Activated CD4-positive, alpha-beta T cell treated with anti-CD3 and anti-CD28 coated beads, Interleukin-2, amount 50 U/mL, for 16 hours (primary cell): ENCODE results near the gene BABAM2.

Experiments
- DNase-seq: peaks from one replicate; pipeline ENCODE4 v3.0.0-alpha.2; 2020

Gene BABAM2

GRCh38 chr2:28035163-28035690 is 144.7 kb downstream of the BABAM2 start:
- DNase-seq, result no peak

- no peak for DNase-seq
Measured at GRCh38 chr2:28035816-28036215, 145.3 kb downstream of the BABAM2 start.

GRCh38 chr2:28036307-28036706 is 145.8 kb downstream of the BABAM2 start:
- DNase-seq, result no peak

DNA sequence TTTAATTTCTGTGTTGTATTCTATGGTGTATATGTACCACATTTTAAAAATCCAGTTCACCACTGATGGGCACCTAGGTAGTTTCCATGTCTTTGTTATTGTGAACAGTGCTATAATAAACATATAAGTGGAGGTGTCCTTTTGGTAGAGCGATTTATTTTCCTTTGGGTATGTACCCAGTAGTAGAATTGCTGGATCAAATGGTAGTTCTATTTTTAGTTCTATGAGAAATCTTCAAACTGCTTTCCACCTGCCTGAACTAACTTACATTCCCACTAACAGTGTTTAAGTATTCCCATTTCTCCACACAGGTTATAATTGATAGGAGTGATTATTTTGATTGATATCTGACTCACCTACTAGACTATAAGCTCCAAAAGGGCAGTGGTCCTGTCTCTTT is 148.2 kb downstream of the BABAM2 start:
- no peak for DNase-seq

GRCh38 chr2:28045676-28046351 is 155.3 kb downstream of the BABAM2 start:
- DNase-seq, result no peak

GRCh38 chr2:28046921-28047320 is 156.4 kb downstream of the BABAM2 start:
- DNase-seq, result no peak

DNA sequence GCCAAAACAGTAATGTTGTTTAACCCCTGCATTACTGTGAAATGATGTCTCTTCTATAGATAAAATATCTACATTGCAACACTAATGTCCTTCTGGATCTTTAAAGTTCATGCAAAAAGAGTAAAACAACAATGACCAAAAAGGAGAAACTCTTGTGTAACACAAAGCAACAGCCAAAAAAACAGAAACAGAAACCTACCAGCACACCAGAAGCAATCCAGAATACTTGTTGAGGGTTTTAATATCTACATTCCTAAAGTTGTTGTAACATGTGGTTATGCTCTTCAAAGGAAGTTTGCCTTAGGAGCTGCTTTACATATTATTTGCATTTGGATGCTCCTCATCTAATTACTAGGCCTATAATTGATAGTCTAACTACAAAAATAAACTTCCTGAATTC is 157.2 kb downstream of the BABAM2 start:
- no peak for DNase-seq

- DNase-seq, result no peak
Measured at GRCh38 chr2:28048341-28048740, 157.8 kb downstream of the BABAM2 start.

- DNase-seq, result no peak
Measured at GRCh38 chr2:28049416-28049815, 158.9 kb downstream of the BABAM2 start.

DNA sequence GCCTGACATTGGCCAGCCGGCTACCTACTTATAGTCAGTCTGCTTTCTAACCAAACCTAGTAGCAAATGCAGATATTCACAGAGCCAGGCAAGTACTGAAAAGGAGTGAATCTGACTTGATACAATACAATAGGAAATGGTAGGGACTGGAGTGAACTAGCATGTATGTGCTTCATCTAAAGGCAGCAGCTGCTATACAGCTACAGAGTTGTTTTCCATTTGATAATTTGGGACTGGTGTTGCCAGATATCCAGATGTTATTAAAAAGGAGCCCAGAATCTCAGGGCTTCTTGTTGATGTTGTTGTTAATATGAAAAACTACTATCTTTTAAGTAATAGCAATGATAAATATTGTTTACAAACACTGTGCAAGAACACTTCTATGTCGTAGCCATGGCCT is 159.4 kb downstream of the BABAM2 start:
- DNase-seq, result no peak

DNA sequence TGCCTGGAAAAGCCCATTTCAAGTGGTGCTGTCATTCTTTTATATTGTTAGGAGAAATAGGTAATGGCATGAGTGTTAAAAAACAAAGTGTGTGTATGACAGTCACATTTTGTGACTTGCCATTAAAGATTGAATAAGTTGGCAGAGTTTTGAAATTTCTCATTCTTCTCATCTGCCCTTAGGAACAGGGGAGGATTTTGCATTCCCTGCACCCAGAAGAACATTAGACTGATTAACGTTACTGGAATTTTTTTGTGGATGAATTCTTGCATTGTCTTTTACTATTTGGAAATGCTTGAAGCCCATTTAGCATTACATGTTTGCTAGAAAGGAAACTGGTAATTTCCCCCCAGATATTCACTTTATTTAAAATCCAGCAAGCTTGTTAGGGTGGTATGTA is 162.2 kb downstream of the BABAM2 start:
- no peak for DNase-seq

DNA sequence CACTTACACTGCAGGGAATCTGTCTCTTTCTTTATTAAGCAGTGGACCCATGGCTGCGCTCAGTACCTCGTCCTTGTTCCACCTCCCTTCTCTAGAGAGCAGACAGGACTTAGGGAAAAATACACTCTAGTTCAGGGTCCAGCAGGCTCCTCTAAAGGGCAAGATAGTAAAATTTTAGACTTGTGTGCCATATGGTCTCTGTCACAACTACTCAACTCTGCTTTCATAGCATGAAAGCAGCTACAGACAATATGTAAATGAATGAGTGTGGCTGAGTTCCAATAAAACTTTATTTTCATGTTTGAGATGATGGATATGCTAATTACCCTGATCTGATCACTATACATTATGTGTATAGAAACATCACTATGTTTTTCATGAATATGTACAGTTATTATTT is 163.1 kb downstream of the BABAM2 start:
- no peak for DNase-seq

DNA sequence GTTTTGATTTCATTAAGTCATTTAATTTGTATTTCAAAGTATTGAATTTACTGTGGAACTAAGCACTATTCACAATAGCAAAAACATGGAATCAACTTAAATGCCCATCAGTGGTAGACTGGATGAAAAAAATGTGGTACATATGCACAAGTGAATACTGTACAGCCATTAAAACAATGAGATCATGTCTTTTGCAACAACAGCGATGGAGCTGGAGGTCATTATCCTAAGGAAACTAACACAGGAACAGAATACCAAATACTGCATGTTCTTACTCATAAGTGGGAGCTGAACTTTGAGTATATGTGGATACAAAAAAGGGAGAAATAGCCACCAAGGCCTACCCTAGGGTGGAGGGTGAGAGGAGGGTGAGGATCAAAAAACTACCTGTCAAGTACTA is 164.4 kb downstream of the BABAM2 start:
- no peak for DNase-seq

- DNase-seq, result peak; percentile 5
Measured at GRCh38 chr2:28055325-28055970, 164.9 kb downstream of the BABAM2 start.

DNA sequence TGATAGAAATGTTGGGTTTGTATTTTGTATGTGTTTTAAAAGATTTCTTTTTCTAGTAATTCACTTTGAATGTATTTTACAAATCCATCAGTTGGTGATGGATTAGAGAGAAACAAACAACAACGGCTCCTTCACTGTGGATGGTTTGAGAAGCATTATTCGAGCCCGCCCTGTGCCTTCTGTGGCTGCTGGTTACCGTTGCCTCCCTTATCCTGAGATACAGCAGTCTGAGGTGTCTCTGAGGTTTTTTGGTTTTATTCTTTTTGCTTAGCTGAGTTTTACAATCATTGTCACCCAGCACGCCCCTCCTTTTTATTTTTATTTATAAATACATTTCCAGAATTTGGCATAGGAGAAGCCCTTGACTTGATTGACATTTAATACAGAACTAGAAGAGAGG is 168.3 kb downstream of the BABAM2 start:
- no peak for DNase-seq

- DNase-seq, result no peak
Measured at GRCh38 chr2:28062867-28063266, 172.3 kb downstream of the BABAM2 start.

- DNase-seq, result peak; percentile 30
Measured at GRCh38 chr2:28063492-28063962, 173.0 kb downstream of the BABAM2 start.

- no peak for DNase-seq
Measured at GRCh38 chr2:28067602-28068001, 177.1 kb downstream of the BABAM2 start.

DNA sequence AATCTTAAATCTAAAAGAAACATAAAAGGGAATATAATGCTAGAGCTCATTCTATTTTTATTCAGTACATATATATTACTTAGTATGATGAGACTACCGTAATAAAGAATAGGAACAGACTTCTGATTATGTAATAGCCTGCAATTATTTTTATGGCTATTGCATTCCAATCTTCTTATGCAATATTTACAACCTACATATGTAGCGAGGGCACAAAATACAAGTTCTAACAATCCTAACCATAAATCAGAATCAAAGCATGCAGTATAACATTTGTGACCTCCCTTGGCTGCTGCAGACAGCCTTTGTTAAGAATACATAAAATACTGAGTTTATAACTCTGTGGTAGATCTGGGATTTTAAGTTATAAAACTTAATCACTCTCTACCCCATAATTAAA is 177.6 kb downstream of the BABAM2 start:
- DNase-seq, result no peak

DNA sequence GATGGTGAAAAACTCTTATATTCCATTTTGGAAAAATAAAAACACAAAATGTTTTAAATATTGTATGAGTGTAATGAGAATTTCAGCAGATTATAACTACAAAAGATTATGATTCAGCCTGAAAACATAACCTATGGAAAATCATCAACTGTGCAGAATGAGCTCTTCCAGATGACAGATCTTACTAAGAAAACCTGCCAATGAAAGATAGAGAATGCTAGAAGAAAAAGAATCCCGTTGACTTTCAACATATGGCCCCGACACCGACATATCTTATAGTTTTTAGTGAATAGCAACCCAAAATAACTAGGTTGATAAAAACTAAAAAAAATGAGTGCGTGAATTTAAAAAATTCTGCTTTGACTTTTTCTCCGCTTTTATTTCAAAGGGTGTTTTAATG is 178.0 kb downstream of the BABAM2 start:
- DNase-seq, result no peak

GRCh38 chr2:28071221-28071620 is 180.7 kb downstream of the BABAM2 start:
- no peak for DNase-seq

DNA sequence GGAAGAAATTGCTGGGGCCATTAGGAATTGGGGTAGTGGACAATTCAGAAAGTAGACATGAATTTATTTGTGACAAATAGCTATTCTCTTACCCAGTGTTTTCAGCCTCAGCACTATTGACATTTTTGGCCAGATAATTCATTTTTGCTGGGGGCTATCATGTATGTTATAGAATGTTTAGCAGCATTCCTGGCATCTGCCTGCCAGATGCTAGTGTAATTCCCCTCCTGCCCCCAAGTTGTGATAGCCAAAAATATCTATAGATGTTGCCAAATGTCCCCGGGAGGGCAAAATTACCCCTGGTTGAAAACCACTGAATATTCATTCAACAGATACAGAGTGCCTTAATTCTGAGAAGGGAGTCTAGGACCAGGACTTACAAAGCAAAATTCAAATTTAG is 183.6 kb downstream of the BABAM2 start:
- DNase-seq, result no peak

DNA sequence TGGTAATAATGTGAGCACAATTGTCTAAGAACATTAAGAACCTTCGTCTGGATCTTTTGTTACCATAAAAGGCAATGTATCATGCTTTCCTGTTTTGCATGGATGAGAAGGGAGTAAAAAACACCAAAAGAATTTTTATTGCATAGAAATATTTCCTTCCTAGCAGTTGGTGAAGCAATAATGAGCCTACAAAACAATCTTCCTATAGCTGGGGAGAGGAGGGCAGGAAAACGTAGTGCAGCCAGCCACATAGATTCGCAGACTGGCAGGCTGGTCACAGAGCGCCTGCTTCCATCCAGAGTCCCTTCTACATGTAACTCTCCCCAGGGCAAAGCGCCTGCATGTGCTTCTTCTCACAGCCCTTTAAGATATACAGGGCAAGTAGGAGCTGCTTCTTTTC is 190.4 kb downstream of the BABAM2 start:
- no peak for DNase-seq

- no peak for DNase-seq
Measured at GRCh38 chr2:28082131-28082530, 191.6 kb downstream of the BABAM2 start.

- DNase-seq, result no peak
Measured at GRCh38 chr2:28083476-28083875, 192.9 kb downstream of the BABAM2 start.
